ENCODE measurements around the gene IL31RA.
"Not testable (repeated sequence)": the region's sequence is repeated elsewhere in the genome, so short reads cannot be mapped to it uniquely, and the experiment has no call there.

The IL31RA gene

DNA sequence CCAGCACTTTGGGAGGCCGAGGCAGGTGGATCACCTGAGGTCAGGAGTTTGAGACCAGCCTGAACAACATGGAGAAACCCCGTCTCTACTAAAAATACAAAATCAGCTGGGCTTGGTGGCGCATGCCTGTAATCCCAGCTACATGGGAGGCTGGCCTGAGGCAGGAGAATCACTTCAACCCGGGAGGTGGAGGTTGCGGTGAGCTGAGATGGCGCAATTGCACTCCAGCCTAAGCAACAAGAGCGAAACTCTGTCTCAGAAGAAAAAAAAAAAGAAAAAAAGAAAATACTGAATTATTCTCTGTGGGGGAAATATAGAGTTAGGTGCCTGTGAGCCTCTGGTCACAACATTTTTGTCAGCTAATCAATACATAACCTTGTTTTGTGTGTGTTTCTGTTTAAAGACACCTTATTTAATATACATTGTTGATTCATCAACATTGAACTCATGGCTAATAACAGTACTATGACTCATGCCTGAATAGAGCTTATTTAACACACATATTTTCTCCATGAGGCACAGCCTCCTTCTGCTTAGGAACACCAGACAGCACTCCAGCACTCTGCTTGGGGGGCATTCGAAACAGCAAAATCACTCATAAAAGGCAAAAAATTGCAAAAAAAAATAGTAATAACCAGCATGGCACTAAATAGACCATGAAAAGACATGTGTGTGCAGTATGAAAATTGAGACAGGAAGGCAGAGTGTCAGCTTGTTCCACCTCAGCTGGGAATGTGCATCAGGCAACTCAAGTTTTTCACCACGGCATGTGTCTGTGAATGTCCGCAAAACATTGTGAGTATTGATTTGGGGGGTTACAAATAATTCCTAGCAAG lies at the start of gene IL31RA:
TSS of gene IL31RA (plus strand) at position 519 of the 836 bp plus-strand sequence. CDS start at position 733, 214 bp downstream.
- no peak for DNase-seq

DNA sequence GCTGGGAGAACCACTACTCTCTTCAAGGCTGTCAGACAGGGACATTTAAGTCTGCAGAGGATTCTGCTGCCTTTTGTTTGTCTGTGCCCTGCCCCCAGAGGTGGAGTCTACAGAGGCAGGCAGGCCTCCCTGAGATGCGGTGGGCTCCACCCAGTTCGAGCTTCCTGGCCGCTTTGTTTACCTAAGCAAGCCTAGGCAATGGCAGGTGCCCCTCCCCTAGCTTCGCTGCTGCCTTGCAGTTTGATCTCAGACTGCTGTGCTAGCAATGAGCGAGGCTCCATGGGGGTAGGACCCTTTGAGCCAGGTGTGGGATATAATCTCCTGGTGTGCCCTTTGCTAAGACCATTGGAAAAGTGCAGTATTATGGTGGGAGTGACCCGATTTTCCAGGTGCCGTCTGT lies 42.3 kb upstream of the IL31RA start:
- DNase-seq = not testable (repeated sequence)

DNA sequence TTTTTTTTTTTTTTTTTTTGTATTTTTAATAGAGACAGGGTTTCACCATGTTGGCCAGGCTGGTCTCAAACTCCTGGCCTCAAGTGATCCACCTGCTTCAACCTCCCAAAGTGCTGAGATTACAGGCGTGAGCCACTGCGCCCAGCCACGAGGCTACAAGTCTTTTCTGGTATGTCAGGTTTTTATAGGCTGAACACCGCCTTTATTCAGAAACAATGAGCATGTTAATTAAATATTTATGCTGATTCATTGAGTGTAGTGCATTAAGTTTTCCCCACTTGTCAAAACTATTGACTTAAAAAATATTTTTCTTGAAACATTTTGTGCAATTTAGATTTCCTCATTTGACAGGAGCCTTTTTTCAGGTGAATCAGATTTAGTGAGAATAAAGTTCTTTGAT lies 35.2 kb upstream of the IL31RA start:
- not testable (repeated sequence) for DNase-seq

DNA sequence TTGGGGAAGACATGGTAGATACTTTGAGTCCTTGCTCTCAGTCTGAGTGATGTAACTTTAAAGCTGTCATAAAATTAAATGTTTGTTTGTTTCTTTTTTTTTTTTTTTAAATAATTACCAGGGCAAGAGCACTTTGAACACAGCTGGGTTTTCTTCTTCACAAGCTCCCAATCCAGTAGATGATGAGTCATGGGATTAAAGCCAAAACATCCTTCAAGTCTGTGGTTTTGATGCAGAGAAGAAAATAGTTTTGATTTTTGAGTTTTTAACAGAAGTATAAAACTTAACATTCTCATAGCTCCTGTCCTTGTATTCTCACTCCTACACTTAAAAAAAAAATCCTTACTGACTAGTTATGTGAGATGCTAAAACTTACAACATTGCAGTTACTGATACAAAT lies 34.8 kb upstream of the IL31RA start:
- no peak for DNase-seq

DNA sequence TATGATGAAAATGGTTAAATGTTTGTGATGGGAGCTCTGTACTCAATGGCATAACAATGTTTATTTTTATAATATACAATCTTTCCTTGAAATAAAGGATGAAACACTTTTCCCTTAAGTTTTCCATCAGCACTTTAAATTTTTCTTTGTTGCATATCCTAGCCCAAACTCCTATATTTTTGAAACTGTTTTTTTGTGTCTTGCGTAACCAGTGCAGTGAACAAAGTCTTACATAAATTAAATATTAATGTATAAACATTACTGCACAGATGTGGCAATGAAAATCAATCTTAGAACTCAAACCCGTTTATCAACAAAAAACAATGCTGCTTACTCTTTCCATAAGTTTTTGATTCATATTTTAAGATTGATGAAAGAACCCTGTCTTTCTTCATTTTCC lies 34.1 kb upstream of the IL31RA start:
- no peak for DNase-seq

DNA sequence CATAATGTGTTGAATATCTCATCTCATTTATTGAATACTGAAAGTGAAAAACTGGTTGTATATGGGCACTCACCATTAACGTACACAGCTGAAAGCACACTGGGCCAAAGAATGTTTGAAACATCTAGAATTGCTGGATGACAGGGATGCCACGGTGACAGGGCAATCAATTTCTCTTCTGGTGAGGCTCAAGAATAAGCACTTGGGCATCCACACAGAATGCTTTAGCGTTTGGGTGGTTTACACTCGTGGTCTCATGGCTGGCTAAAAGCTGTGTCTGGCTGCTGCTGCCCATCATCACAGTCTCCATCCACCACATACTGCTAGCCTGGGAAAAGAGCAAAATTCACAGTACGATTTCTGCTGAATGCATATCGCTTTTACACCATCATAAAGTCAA lies 30.7 kb upstream of the IL31RA start:
- DNase-seq = no peak

DNA sequence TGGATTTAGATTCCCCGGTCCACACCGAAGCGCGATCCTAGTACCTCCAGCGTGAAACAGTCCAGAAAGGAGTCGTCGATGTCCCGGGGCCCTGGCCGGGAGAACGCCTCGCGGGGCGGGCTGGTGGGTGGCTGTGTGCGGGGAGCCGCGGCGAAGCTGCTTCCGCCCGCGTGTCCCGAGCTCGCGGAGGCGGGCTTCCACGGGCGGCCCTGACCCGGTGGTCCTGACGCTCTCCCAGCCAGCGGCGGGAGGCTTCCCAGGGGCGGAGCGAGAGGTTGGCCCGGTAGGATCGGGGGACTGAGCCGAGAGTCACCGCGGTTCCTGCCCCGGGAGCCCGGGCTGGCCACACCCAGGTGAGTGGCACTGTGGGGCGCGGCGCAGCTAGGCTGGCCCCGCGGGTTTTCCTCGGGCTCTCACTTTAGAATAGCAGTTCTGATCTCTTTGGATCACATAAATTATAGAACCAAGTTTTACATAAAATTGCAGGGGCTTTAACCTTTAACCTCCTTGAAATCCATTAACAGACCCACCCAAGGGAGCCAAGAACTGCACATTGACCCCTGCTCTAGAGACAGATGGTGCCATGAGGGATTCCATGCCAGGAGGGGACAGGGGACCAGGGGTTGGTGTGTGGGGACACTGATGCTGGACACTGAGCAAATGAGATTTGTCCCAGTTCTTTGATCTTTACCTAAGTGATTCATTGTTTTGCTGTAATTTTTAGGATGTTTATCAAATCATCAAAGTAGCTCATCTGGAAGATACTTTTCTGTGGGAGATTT lies 29.2 kb upstream of the IL31RA start:
- DNase-seq = no peak

DNA sequence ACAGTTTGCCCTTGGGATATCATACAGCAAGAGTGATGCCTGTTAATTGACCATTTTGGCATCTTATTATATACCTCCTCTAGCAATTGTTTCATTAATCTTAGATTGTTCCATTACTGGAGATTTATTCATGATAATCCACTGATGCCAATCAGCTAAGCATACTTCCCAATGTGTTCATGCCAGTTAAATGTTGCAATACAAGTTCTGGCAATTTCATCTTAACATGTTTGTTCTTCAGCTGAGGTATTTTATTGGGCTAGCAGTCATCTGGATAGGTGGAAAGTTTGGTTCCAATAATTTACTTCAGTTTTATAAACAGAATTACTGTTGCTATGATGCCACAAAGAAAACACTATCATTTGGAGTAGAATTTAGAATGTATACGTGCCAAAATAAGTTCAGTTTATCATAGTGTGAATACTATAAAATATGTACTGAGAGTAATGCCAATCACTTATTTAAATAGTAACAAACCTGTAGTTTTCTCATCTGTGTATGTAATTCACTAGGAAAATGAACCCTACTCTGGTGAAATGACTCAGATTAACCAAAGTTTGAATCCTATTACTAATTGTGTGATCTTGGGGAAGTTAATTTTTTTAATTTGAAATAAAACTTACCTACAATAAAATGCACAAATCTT lies 27.9 kb upstream of the IL31RA start:
- no peak for DNase-seq

DNA sequence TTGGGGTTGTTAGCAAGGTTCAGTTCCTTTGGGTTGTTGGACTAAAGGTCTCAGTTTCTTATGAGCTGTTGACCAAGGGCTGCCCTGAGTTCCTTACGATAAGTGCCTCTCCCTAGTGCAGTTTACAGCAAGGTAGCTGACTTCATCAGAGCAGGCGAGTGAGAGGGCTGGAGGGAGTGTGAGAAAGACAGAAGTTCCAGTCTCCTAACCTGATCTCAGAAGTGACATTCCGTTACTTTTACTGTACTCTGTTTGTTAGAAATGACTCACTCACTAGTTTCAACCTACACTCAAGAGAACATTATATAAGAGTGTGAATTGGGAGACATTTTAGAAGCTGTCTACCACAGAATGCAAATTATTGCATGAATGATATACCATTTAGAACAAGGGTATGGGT lies 21.2 kb upstream of the IL31RA start:
- DNase-seq = no peak

DNA sequence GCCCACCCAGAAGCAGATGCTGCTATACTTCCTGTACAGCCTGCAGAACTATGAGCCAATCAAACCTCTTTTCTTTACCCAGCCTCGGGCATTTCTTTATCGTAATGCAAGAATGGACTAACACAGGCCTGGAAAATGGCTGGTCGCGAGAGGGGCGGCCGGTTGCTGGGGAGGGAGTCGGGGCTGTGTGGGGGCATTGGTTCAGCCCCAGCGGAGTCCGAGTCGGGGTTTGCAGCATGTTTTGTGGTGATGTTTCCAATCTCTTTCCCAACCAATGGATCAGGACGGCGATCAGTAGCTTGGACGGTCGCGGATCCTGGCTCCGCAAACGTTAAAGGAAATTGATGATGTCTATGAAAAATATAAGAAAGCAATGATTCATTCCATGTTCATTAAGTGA lies 18.7 kb upstream of the IL31RA start:
- no peak for DNase-seq

DNA sequence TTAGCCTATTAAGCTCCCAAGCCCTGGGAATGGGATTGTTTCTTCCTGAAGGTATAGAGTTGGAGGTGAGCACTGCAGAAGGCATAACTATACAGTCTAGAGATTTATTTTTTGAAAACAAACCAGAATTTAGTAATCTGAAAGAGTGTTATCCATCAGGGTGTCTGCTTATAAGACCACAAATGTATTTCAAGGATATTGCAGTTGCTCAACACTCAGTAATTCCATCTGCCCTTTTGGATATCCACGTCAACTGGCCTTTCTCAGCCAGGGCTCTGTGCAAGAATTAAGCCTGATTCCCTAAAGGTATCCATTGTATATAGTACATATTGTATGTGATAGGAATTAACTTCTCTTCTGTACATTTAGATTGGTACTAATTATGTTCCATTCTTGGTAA lies 15.0 kb upstream of the IL31RA start:
- DNase-seq = no peak

DNA sequence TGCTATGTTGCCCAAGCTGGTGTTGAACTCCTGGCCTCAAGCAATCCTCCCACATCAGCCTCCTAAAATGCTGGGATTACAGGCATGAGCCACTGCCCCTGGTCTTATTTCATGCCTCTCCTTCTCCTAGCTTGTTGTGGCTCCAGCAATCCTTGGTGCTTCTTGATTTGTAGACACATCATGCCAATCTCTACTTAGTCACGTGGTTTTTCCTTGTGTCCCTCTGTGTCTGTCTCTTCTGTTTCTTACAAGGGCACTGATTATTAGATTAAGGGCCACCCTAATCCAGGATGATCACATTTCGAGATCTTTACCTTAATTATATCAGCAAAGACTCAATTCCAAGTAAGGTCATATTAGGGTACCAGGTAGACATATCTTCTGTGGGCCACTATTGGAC lies 9.2 kb upstream of the IL31RA start:
- DNase-seq = no peak

DNA sequence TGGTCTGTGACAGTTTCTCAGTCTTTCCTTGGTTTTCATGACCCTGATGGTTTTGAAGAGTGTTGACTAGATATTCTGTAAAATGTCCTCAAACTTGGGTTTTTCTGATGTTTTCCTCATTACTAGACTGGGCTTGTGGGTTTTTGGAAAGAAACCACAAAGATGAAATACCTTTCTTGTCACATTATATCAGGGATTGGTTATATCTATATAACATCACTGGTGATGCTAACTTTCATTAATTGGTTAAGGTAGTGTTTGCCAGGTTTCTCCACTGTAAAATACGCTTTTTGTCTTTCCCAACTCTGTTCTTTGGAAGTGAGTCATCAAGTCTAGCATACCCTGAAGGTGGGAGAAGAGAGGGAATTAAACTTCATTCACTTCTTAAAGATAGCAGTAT lies 3.3 kb upstream of the IL31RA start:
- DNase-seq = no peak

DNA sequence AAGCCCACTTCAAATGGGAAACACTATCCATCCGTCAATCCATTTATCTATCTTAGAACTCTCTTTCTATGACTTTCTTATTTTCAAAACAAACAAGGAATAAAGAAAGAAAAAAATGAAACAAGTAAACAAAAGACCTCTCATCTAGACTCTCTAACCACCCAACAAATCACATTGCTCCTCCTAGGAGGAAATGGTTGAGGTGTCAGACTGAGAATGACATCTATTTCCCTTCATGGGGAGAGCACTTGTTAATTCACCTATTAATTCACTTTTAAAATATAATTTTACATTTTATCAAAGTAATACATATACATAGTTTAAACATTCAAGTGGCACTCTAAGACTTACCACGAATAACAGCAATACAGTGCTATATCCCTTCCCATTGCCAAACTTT lies 2.4 kb upstream of the IL31RA start:
- DNase-seq = no peak

DNA sequence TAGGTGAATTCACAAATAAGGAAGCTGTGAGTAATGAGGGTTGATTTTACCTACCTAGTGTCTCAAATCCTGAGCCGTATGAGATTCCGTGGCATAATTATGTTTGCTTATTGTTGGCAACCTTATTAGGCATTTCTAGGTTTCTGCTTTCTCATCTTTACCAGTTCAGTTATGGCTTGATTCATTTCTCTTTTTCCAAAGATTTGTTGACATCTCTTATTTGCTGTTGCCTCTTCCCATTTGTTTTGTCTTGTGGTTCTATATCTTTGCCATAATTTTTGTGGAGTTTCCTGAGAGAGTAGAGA lies 470 bp downstream of the IL31RA start:
- no peak for DNase-seq

DNA sequence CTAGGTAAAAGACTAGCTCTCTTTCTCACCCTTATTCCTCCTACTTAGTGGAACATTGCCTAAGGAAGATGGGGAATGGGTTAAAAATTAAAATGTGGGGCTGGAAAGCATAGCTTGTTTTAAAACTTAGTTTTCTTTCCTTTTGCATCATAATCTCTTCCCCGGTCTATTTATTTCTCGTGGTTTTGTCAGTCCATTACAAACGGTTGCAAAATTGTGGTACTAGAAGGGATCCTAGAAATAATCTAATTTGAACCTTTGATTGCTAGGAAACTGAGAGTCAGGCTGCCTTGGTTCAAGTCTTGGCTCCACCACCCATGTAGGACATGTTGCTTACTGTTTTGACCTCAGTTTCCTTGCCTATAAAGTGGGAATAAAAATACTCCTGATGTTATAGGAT lies 1.3 kb downstream of the IL31RA start:
- no peak for DNase-seq

DNA sequence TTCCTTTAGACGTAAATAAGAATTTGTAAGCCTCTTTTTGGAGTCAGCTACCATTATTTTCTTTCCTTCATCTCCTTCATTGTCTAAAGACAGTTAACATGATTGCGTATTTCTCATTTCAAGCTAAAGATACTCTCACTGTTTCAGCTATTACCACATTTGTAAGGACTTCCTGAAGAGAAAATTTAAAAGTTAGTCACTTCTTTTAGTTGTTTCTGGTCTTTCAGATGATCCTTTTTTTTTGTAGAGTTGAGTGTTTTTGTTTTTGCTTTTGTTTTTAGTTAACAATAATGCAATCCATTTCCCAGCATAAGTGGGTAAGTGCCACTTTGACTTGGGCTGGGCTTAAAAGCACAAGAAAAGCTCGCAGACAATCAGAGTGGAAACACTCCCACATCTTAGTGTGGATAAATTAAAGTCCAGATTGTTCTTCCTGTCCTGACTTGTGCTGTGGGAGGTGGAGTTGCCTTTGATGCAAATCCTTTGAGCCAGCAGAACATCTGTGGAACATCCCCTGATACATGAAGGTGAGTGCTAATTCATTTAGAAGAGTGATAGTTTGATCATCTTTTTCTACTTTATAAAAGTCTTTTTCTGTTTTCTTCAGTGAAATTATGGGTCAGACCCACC lies 2.0 kb downstream of the IL31RA start:
- DNase-seq = no peak

DNA sequence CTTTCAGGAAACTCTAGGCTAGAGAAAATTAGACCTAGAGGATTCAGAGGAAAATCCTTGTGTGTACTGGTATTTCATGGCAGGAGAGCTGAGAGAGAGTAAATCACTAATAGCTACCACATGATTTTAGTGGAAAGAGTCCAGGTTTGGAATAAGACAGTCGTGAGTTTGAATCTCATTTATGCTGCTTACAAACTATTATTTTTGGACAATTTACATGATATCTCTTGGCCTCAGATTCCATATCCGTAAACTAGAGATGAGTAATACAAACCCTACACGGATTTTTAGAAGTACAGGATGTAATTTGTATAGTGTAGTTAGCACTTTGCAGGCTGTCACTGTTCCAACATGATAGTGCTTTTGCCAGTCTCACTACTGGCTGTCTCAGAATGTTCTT lies 2.7 kb downstream of the IL31RA start:
- no peak for DNase-seq

DNA sequence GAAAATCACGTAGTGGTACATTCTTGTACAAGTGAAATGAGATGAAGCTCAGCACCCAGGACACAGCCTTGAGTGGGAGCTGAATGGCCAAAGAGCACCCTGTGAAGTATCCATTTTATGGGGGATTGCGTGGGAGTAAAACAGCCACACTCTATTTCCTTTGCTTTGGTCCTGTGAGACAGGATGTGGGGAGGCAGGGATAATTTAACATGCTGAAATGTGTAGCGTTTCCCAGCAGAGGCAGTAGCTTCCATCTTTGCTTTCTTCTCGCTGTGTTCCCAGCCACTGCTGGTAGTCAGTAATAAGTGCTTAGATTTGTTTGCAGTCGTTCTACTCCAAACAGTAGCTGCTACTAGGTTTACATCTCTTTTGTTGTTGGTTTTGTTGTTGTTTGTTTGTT lies 4.4 kb downstream of the IL31RA start:
- DNase-seq = no peak

DNA sequence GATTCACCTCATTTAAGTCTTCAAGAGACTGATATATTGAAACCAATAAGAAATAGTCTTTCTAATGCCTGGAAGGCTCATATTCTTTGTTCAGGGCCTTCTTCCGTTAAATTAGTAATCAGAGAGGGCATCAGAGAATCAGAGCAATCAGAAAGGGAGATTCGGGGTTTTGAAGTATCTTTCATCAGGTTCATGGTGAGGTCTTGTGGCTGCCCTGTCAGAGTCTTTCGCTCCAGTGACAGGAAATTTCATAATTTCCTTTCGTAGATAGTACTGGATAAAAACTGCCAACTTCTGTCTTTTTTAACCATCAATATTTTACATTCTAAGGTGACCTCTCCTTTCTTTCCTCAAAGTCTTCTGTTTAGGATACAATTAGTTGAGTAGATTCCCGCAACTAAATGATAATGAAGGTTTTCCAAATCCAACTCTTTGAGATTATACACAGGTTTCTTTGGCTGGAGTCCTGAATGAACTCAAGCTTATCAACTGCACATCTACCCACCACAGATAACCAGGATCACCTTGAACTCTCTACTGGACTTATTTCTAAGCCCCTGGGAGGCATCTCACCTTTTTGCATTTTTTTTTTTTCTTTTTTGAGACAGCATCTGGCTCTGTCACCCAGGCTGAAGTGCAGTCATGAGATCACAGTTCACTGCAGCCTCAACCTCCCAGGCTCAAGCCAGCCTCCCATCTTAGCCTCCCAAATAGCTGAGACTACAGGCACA lies 5.5 kb downstream of the IL31RA start:
- DNase-seq = no peak

DNA sequence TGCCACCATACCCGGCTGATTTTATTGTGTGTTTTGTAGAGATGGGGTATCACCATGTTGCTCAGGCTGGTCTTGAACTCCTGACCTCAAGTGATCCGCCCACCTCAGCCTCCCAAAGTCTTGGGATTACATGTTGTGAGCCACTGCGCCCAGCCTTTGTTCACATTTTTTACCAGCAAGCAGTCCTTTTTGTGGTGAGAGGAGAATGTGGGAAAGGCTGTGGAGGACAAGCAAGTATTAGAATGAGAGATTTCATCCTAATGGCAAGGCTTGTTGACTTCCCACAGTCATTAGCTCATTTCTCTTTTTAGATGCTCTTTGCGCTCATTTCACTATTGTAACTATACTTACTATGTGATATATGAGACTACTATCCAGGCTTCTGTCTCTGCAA lies 6.1 kb downstream of the IL31RA start:
- DNase-seq = no peak

DNA sequence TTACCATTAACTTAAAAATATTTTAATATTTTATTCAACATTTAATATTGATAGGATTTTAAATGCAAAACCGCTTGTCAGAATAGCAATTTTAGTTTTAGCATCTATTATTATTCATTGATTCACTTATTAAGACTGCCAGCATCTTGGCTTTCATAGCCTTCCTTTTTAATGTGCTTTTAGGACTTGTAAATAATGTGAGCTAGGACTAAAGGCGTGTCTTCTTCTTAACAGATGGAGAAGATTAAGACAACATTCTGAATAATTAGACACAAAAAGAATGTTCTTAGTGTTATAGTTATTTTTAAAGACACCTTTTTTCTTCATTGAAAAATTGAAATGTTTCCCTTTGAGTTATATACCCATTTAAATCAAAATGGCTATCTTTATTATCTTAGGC lies 6.9 kb downstream of the IL31RA start:
- DNase-seq = no peak

DNA sequence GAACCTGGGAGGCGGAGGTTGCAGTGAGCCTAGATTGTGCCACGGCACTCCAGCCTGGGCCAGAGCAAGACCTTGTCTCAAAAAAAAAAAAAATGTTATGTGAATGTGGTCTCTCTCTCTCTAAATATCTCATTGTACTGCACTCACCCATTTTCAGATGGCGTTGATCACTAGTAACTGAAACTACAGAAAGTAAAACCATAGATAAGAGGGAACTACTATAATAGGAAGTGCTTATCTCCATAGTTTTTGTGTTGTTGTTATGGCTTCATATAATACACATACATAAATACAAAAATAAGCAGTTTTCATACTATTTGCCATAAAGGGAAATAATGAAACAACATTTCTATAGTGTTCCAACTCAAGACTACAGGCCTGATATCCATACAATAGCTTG lies 9.1 kb downstream of the IL31RA start:
- no peak for DNase-seq
